Psoas muscle (tissue), 8 donors: ENCODE results near the gene SORBS2. TPM values are rescaled to one million over a fixed set of nuclear protein-coding genes. Genes with fewer than 3 reads are reported as not detected.
"Not testable (repeated sequence)": the region's sequence is repeated elsewhere in the genome, so short reads cannot be mapped to it uniquely, and the experiment has no call there.

ENCODE experiments used
- ATAC-seq, 4 donors: fragments of 200-7000 bp; cut with Tn5 transposase; one replicate each; pipeline ENCODE4 v1.9.1; 2020; ENCODE audit warnings: moderate library complexity in 3 of 4, mild to moderate bottlenecking in 2 of 4
- DNase-seq, 2 donors: peaks; one replicate each; pipeline ENCODE4 v3.0.0-alpha.2; 2020
- H3K27ac ChIP-seq: fragments of 200-600 bp; one replicate; pipeline ENCODE4 v1.8.0; 2022
- H3K27me3 ChIP-seq, 3 donors: fragments of 200-600 bp in 1 of 3; one replicate each; pipeline versions ENCODE4 v1.6.1 to v1.8.0; 2013 to 2022; ENCODE audit warnings: low read length in 2 of 3, mild to moderate bottlenecking in 2 of 3, moderate library complexity in 1 of 3; ENCODE audit not compliant: insufficient read depth in 3 of 3
- H3K36me3 ChIP-seq, 2 donors: fragments of 200-600 bp in 1 of 2; one replicate each; pipeline versions ENCODE4 v1.6.1 to v1.8.0; 2013 to 2022; ENCODE audit warnings: low read depth in 1 of 2, mild to moderate bottlenecking in 1 of 2, moderate library complexity in 1 of 2; ENCODE audit not compliant: insufficient read depth in 1 of 2
- H3K4me1 ChIP-seq: fragments of 200-600 bp; one replicate; pipeline ENCODE4 v1.8.0; 2022
- H3K4me3 ChIP-seq: fragments of 200-600 bp; one replicate; pipeline ENCODE4 v1.8.0; 2022; ENCODE audit warnings: mild to moderate bottlenecking
- H3K9me3 ChIP-seq: fragments of 200-600 bp; one replicate; pipeline ENCODE4 v1.8.0; 2022
- WGBS, 3 donors: extraction: QIAGEN DNeasy Blood & Tissue Kit; methylation state at CpG; one replicate each; pipeline versions ENCODE4 v1.1.6 to v1.1.7; 2013; 5-methylcytosine and 5-hydroxymethylcytosine counted together
- intact Hi-C, 2 donors: fragments of 100-400 bp; cut with DNase I; formaldehyde crosslinking; loops; one replicate each; pipeline versions ENCODE4 v1.11.0 to v1.14.2; 2022
- polyA plus RNA-seq, 3 donors: library from polyadenylated mRNA; stranded (reverse); fragments of 200-250 nt; gene quantifications; one replicate each; pipeline ENCODE4 v1.2.3, GENCODE V29; 2013
- total RNA-seq, 4 donors: library from RNA; stranded (reverse); fragmentation: NEBNext Ultra II Directional in 2 of 4; extraction: Animal tissue kit (Norgen Biotek cat#: 25700) in 2 of 4; gene quantifications; one replicate each; pipeline versions ENCODE4 v1.2.1 to v1.2.4, GENCODE V29; 2021 to 2023
- TF ChIP-seq, protein P1 (sequence below): fragments of 200-600 bp; IDR thresholded peaks from one replicate; pipeline ENCODE4 v1.8.0; 2022; ENCODE audit warnings: antibody characterized with exemption
- donor health status: healthy with polysubstance abuse.
- donor health status: DM: no; HTN: no; CAD: no; lungs with moderate emphysema.
- donor health status: Bipolar disorder and iron deficiency.
- donor health status: healthy.
- donor health status: DM: yes; HTN: yes; CAD: no.
- donor health status: DM: no; HTN: no; CAD: no.
- donor health status: DM: no; HTN: no; CAD: no.
- donor health status: DM: yes; HTN: yes; CAD: no.

The SORBS2 gene
- total and polyA plus RNA-seq, 7 donors, result 2.5 to 30.4 (median 7.2) TPM

GRCh38 chr4:185716577-185717376 lies 95.2 kb downstream of the SORBS2 start:
- H3K4me3 ChIP-seq, result no peak overlapping the region
- DNase-seq (no peak), ATAC-seq (no peak)
- 74 to 78% (median 77%) methylated on average over 15 of the region's 15 CpGs for WGBS, 3 donors
- no peaks in the 10 kb centered on the region for H3K4me1 ChIP-seq
- intact Hi-C loops, result no loop called here
- TF ChIP-seq, protein P1, sequence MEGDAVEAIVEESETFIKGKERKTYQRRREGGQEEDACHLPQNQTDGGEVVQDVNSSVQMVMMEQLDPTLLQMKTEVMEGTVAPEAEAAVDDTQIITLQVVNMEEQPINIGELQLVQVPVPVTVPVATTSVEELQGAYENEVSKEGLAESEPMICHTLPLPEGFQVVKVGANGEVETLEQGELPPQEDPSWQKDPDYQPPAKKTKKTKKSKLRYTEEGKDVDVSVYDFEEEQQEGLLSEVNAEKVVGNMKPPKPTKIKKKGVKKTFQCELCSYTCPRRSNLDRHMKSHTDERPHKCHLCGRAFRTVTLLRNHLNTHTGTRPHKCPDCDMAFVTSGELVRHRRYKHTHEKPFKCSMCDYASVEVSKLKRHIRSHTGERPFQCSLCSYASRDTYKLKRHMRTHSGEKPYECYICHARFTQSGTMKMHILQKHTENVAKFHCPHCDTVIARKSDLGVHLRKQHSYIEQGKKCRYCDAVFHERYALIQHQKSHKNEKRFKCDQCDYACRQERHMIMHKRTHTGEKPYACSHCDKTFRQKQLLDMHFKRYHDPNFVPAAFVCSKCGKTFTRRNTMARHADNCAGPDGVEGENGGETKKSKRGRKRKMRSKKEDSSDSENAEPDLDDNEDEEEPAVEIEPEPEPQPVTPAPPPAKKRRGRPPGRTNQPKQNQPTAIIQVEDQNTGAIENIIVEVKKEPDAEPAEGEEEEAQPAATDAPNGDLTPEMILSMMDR, result no peak
- H3K36me3 ChIP-seq, result no peaks in the 10 kb centered on the region
- H3K27me3 ChIP-seq, result no peaks in the 10 kb centered on the region
- H3K9me3 ChIP-seq, result no peaks in the 10 kb centered on the region
- no peak overlapping the region for H3K27ac ChIP-seq

GRCh38 chr4:185716141-185716551 lies 95.8 kb downstream of the SORBS2 start:
- Histone ChIP-seq H3K9me3 (no peaks in the 10 kb centered on the region), H3K4me1 (no peaks in the 10 kb centered on the region), H3K4me3 (no peak overlapping the region), H3K36me3 (no peaks in the 10 kb centered on the region), H3K27me3 (no peaks in the 10 kb centered on the region), H3K27ac (no peak overlapping the region)
- WGBS, 3 donors, result 62 to 73% (median 63%) methylated on average over 9 of the region's 9 CpGs
- intact Hi-C loops, result no loop called here
- ATAC-seq, result no peak
- DNase-seq, result no peak
- TF ChIP-seq, protein P1, result no peak

- H3K4me3 ChIP-seq, DNase-seq, H3K36me3 ChIP-seq, H3K9me3 ChIP-seq, ATAC-seq, intact Hi-C loops, H3K27me3 ChIP-seq, H3K4me1 ChIP-seq, H3K27ac ChIP-seq: not testable (repeated sequence)
- 91 to 95% (median 94%) methylated on average over 5 of the region's 5 CpGs for WGBS, 3 donors
Observed at GRCh38 chr4:185714524-185714923, 97.5 kb downstream of the SORBS2 start.

- H3K36me3 ChIP-seq, result no peaks in the 10 kb centered on the region
- H3K27me3 ChIP-seq, result no peaks in the 10 kb centered on the region
- TF ChIP-seq, protein P1, result no peak
- WGBS, 3 donors, result 89 to 95% (median 95%) methylated on average over 1 of the region's 1 CpG
- ATAC-seq (no peak), DNase-seq (no peak)
- H3K9me3 ChIP-seq, result no peaks in the 10 kb centered on the region
- intact Hi-C loops, result no loop called here
- H3K4me3 ChIP-seq, result no peak overlapping the region
- no peak overlapping the region for H3K27ac ChIP-seq
- H3K4me1 ChIP-seq, result no peaks in the 10 kb centered on the region
Observed at GRCh38 chr4:185713731-185714130, 98.3 kb downstream of the SORBS2 start.

GRCh38 chr4:185713272-185713671 lies 98.7 kb downstream of the SORBS2 start:
- Histone ChIP-seq H3K9me3 (no peaks in the 10 kb centered on the region), H3K4me1 (no peaks in the 10 kb centered on the region), H3K27ac (no peak overlapping the region), H3K36me3 (no peaks in the 10 kb centered on the region), H3K27me3 (no peaks in the 10 kb centered on the region), H3K4me3 (no peak overlapping the region)
- WGBS, 3 donors, result 52 to 68% (median 63%) methylated on average over 5 of the region's 5 CpGs
- DNase-seq, result no peak
- intact Hi-C loops, result no loop called here
- ATAC-seq, result no peak
- TF ChIP-seq, protein P1, result no peak
